HEK293 (cell line): ENCODE data around the gene PDE1C.

ENCODE experiments used
- CTCF ChIA-PET: fragments of 350-600 bp; formaldehyde crosslinking; extraction: SDS; loops from one replicate; lab custom pipeline; 2021; ENCODE audit warnings: antibody characterized with exemption; lab: Yijun Ruan, JAX
- POLR2A ChIA-PET: fragments of 300-600 bp; formaldehyde crosslinking; extraction: SDS; loops from one replicate; lab custom pipeline; 2020; ENCODE audit warnings: antibody characterized with exemption, inconsistent platforms; lab: Yijun Ruan, JAX
- H3K27ac ChIP-seq: fragments of 200-500 bp; sonication (Bioruptor generic); 2 replicates; pipeline ENCODE4 v1.5.1; 2014; ENCODE audit warnings: low read depth, low read length, control low read depth, inconsistent platforms; ENCODE audit errors: extremely low read depth
- H3K36me3 ChIP-seq, 2 experiments: fragments of 200-500 bp in 1 of 2; sonication (Bioruptor generic) in 1 of 2; 1 replicate in 1 of 2; 2 replicates in 1 of 2; pipeline ENCODE4 v1.5.1; 2014 to 2017; ENCODE audit warnings: inconsistent platforms in 2 of 2, low read length in 2 of 2; ENCODE audit not compliant: control insufficient read depth in 2 of 2, insufficient read depth in 1 of 2
- H3K4me1 ChIP-seq: fragments of 200-500 bp; sonication (Bioruptor generic); 2 replicates; pipeline ENCODE4 v1.5.1; 2014; ENCODE audit warnings: mild to moderate bottlenecking, low read length, inconsistent platforms; ENCODE audit not compliant: control insufficient read depth, insufficient read depth
- H3K4me3 ChIP-seq: 2 replicates; pipeline ENCODE4 v1.5.1; 2011; ENCODE audit warnings: low read depth, mild to moderate bottlenecking, control low read depth, low read length, moderate library complexity
- H3K9me3 ChIP-seq: fragments of 200-500 bp; sonication (Bioruptor generic); 2 replicates; pipeline ENCODE4 v1.5.1; 2014; ENCODE audit warnings: low read depth, low read length, inconsistent platforms; ENCODE audit not compliant: control insufficient read depth, insufficient read depth
- CTCF ChIP-seq: fragments of 450-650 bp; formaldehyde crosslinking; IDR thresholded peaks from 2 replicates; pipeline ENCODE4 v1.5.1; 2016; ENCODE audit warnings: missing biosample characterization, missing genetic modification characterization
- HOXD13 ChIP-seq: sonication (generic); formaldehyde crosslinking; IDR thresholded peaks from 2 replicates; pipeline ENCODE4 v1.8.0; 2022; ENCODE audit warnings: missing genetic modification reagents, borderline replicate concordance
- KLF10 ChIP-seq: fragments of 450-650 bp; IDR thresholded peaks from 2 replicates; pipeline ENCODE4 v1.5.1; 2018; ENCODE audit warnings: missing biosample characterization, mild to moderate bottlenecking, missing genetic modification characterization
- KLF16 ChIP-seq: fragments of 450-650 bp; formaldehyde crosslinking; IDR thresholded peaks from 2 replicates; pipeline ENCODE4 v1.5.1; 2017; ENCODE audit warnings: missing biosample characterization, missing genetic modification characterization
- MEIS1 ChIP-seq: sonication (generic); formaldehyde crosslinking; IDR thresholded peaks from 2 replicates; pipeline ENCODE4 v1.8.1; 2022; ENCODE audit warnings: missing genetic modification reagents, mild to moderate bottlenecking, borderline replicate concordance
- WT1 ChIP-seq: fragments of 450-650 bp; formaldehyde crosslinking; IDR thresholded peaks from 2 replicates; pipeline ENCODE4 v1.5.1; 2016; ENCODE audit warnings: missing biosample characterization, missing genetic modification characterization
- ZBTB1 ChIP-seq: fragments of 450-650 bp; formaldehyde crosslinking; IDR thresholded peaks from 2 replicates; pipeline ENCODE4 v1.5.1; 2016; ENCODE audit warnings: missing biosample characterization, missing genetic modification characterization
- ZBTB17 ChIP-seq: fragments of 450-650 bp; formaldehyde crosslinking; IDR thresholded peaks from 2 replicates; pipeline ENCODE4 v1.5.1; 2016; ENCODE audit warnings: missing biosample characterization, missing genetic modification characterization
- ZBTB26 ChIP-seq: fragments of 450-650 bp; formaldehyde crosslinking; optimal IDR thresholded peaks from 2 replicates; pipeline ENCODE3; 2016; ENCODE audit warnings: missing biosample characterization, mild to moderate bottlenecking, missing genetic modification characterization
- ZNF133 ChIP-seq: fragments of 450-650 bp; formaldehyde crosslinking; IDR thresholded peaks from 2 replicates; pipeline ENCODE4 v1.5.1; 2016; ENCODE audit warnings: missing biosample characterization, missing genetic modification characterization
- ZNF223 ChIP-seq: fragments of 450-650 bp; formaldehyde crosslinking; IDR thresholded peaks from 2 replicates; pipeline ENCODE4 v1.5.1; 2016; ENCODE audit warnings: missing biosample characterization, missing genetic modification characterization
- ZNF239 ChIP-seq: fragments of 450-650 bp; formaldehyde crosslinking; IDR thresholded peaks from 2 replicates; pipeline ENCODE4 v1.5.1; 2016; ENCODE audit warnings: missing biosample characterization, missing genetic modification characterization
- ZNF302 ChIP-seq: fragments of 450-650 bp; formaldehyde crosslinking; IDR thresholded peaks from 2 replicates; pipeline ENCODE4 v1.5.1; 2016; ENCODE audit warnings: missing biosample characterization, missing genetic modification characterization, low read depth
- ZNF621 ChIP-seq: fragments of 450-650 bp; formaldehyde crosslinking; IDR thresholded peaks from 2 replicates; pipeline ENCODE4 v1.5.1; 2017; ENCODE audit warnings: missing biosample characterization, missing genetic modification characterization
- ZNF645 ChIP-seq: fragments of 450-650 bp; formaldehyde crosslinking; IDR thresholded peaks from 2 replicates; pipeline ENCODE4; 2016; ENCODE audit warnings: missing biosample characterization, missing genetic modification characterization
- ZNF660 ChIP-seq: fragments of 450-650 bp; IDR thresholded peaks from 2 replicates; pipeline ENCODE4 v1.5.1; 2018; ENCODE audit warnings: missing biosample characterization, mild to moderate bottlenecking, missing genetic modification characterization
- ZNF747 ChIP-seq: fragments of 450-650 bp; formaldehyde crosslinking; IDR thresholded peaks from 2 replicates; pipeline ENCODE4 v1.5.1; 2016; ENCODE audit warnings: missing biosample characterization, missing genetic modification characterization
- ZNF777 ChIP-seq: fragments of 450-650 bp; formaldehyde crosslinking; IDR thresholded peaks from 2 replicates; pipeline ENCODE4 v1.5.1; 2017; ENCODE audit warnings: missing biosample characterization, missing genetic modification characterization, borderline replicate concordance
- TF ChIP-seq, protein P1 (sequence below): fragments of 450-650 bp; formaldehyde crosslinking; IDR thresholded peaks from 2 replicates; pipeline ENCODE4 v1.5.1; 2017; ENCODE audit warnings: missing biosample characterization, missing genetic modification characterization
- TF ChIP-seq, protein P2 (sequence below): fragments of 450-650 bp; formaldehyde crosslinking; IDR thresholded peaks from 2 replicates; pipeline ENCODE4 v1.5.1; 2016; ENCODE audit warnings: missing biosample characterization, missing genetic modification characterization, low read depth
- TF ChIP-seq, protein P3 (sequence below): fragments of 450-650 bp; formaldehyde crosslinking; IDR thresholded peaks from 2 replicates; pipeline ENCODE4 v1.5.1; 2016; ENCODE audit warnings: missing biosample characterization, missing genetic modification characterization
- TF ChIP-seq, protein P4 (sequence below): fragments of 450-650 bp; formaldehyde crosslinking; IDR thresholded peaks from 2 replicates; pipeline ENCODE4 v1.5.1; 2016; ENCODE audit warnings: missing biosample characterization, missing genetic modification characterization

PDE1C gene

DNA sequence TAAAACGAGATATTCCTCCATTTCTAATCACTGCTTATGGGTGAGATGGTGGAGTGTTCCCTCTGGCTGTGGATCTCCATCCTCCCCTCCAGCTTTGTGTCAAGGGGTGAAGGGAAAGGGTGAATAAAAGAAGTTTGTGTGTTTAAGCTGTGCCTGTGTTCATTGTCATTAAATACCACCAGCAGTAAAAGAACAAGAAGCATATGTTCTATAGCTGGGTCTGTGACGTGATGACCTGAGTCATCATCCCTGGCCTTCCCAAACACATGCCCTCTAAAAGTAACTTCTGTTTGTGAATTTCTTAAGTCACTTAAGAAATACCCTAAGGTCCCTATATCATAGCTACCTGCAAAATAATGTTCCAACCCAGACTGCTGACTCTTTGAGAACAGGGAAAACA lies 278.3 kb downstream of the PDE1C start:
- ChIA-PET POLR2A (no interaction called here), CTCF (interaction anchor here (0.6 kb wide), 1 partner anchor 416 kb away, joined by 3 read pairs; no protein-coding TSS in a partner anchor)
- Histone ChIP-seq H3K4me3 (no peak overlapping the region), H3K36me3 (no peaks in the 10 kb centered on the region), H3K9me3 (no peaks in the 10 kb centered on the region)
- TF ChIP-seq ZNF747 (no peak), ZBTB1 (tag by site-specific recombination) (no peak), ZNF239 (tag by site-specific recombination) (no peak), MEIS1 (CRISPR knock-in tag) (no peak), WT1 (no peak), KLF16 (tag by site-specific recombination) (no peak), ZBTB17 (no peak), ZNF133 (tag by site-specific recombination) (no peak)
- TF ChIP-seq, protein P1, sequence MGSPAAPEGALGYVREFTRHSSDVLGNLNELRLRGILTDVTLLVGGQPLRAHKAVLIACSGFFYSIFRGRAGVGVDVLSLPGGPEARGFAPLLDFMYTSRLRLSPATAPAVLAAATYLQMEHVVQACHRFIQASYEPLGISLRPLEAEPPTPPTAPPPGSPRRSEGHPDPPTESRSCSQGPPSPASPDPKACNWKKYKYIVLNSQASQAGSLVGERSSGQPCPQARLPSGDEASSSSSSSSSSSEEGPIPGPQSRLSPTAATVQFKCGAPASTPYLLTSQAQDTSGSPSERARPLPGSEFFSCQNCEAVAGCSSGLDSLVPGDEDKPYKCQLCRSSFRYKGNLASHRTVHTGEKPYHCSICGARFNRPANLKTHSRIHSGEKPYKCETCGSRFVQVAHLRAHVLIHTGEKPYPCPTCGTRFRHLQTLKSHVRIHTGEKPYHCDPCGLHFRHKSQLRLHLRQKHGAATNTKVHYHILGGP, result no peak
- TF ChIP-seq, all 188 proteins: peak for 0
- H3K4me1 ChIP-seq, result no peaks in the 10 kb centered on the region
- no peak overlapping the region for H3K27ac ChIP-seq

DNA sequence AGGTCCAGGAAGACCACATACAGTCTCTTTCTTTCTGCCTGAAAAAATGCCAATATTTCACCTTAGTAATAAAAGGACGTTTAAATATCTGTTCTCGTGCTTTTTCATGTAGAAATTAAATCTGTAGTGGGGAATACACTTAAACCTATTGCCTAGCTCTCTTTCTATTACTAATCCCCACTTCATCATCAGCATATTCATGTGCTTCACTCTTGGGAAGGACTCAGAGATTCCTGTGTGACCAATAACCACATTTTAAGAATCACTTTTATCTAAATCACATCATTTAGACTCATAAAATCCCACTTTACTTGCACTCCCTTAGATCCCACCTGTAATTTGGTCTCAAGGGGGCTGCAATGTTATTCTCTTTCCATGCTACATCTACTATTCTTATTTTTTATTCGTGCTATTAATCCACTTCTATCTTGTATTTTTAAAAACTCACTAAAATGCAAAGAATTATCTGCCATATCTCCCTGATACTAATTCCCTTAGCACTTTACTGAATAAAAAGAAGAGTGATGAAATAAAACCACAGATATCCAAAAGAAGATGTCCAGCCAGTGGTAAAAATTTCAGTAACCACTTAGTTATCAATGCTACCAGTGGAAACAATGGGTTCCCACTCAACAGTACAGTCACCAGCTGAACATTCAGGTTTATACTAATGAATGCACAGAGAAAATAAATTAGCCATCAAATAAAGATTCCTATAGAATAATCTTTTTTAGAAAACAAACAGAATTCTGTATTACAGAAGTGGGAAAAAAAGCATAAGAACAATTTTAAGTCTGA lies 281.1 kb downstream of the PDE1C start:
- Histone ChIP-seq H3K27ac (no peak overlapping the region), H3K4me3 (no peak overlapping the region), H3K36me3 (no peaks in the 10 kb centered on the region), H3K4me1 (no peaks in the 10 kb centered on the region), H3K9me3 (no peaks in the 10 kb centered on the region)
- TF ChIP-seq, protein P2, sequence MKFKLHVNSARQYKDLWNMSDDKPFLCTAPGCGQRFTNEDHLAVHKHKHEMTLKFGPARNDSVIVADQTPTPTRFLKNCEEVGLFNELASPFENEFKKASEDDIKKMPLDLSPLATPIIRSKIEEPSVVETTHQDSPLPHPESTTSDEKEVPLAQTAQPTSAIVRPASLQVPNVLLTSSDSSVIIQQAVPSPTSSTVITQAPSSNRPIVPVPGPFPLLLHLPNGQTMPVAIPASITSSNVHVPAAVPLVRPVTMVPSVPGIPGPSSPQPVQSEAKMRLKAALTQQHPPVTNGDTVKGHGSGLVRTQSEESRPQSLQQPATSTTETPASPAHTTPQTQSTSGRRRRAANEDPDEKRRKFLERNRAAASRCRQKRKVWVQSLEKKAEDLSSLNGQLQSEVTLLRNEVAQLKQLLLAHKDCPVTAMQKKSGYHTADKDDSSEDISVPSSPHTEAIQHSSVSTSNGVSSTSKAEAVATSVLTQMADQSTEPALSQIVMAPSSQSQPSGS (tag by site-specific recombination), result no peak
- TF ChIP-seq KLF10 (tag by site-specific recombination), result no peak
- TF ChIP-seq ZNF645, result no peak
- TF ChIP-seq HOXD13 (CRISPR knock-in tag), result no peak
- TF ChIP-seq, protein P3, sequence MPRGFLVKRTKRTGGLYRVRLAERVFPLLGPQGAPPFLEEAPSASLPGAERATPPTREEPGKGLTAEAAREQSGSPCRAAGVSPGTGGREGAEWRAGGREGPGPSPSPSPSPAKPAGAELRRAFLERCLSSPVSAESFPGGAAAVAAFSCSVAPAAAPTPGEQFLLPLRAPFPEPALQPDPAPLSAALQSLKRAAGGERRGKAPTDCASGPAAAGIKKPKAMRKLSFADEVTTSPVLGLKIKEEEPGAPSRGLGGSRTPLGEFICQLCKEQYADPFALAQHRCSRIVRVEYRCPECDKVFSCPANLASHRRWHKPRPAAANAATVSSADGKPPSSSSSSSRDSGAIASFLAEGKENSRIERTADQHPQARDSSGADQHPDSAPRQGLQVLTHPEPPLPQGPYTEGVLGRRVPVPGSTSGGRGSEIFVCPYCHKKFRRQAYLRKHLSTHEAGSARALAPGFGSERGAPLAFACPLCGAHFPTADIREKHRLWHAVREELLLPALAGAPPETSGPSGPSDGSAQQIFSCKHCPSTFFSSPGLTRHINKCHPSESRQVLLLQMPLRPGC (tag by site-specific recombination), result no peak
- POLR2A ChIA-PET, result no interaction called here
- CTCF ChIA-PET, result no interaction called here

DNA sequence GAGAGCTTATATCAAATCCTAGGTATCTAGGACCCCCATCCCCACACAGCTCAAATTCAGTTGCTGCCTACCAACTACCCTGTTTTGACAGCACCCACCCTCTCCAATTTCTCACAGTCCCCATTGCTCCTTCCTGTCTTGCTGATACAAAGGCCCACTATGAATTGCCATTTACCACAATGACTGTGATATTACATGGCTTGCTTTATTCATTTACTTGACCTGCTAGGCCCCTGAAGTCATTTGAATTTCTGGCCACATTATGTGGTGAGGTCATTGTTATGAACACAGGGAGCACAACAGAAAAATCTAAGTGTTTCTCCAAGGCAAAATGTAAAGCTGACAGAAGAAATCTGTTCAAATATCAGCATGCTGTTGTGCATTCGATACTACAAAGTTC lies 281.8 kb downstream of the PDE1C start:
- Histone ChIP-seq H3K4me1 (no peaks in the 10 kb centered on the region), H3K36me3 (no peaks in the 10 kb centered on the region), H3K4me3 (no peak overlapping the region), H3K27ac (no peak overlapping the region), H3K9me3 (no peaks in the 10 kb centered on the region)
- ChIA-PET CTCF (interaction anchor here (1.2 kb wide), 1 partner anchor 44 kb away, joined by 4 read pairs; no protein-coding TSS in a partner anchor), POLR2A (no interaction called here)
- TF ChIP-seq ZBTB1 (tag by site-specific recombination) (no peak), ZNF302 (tag by site-specific recombination) (no peak), CTCF (tag by site-specific recombination) (no peak), ZNF660 (tag by site-specific recombination) (no peak), ZNF621 (tag by site-specific recombination) (no peak), ZBTB26 (no peak), ZNF223 (tag by site-specific recombination) (no peak), ZNF777 (no peak)
- TF ChIP-seq, protein P4, sequence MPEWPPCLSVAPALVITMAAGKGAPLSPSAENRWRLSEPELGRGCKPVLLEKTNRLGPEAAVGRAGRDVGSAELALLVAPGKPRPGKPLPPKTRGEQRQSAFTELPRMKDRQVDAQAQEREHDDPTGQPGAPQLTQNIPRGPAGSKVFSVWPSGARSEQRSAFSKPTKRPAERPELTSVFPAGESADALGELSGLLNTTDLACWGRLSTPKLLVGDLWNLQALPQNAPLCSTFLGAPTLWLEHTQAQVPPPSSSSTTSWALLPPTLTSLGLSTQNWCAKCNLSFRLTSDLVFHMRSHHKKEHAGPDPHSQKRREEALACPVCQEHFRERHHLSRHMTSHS (tag by site-specific recombination), result no peak
